ENCODE results near the gene MAST4.

Gene MAST4

DNA sequence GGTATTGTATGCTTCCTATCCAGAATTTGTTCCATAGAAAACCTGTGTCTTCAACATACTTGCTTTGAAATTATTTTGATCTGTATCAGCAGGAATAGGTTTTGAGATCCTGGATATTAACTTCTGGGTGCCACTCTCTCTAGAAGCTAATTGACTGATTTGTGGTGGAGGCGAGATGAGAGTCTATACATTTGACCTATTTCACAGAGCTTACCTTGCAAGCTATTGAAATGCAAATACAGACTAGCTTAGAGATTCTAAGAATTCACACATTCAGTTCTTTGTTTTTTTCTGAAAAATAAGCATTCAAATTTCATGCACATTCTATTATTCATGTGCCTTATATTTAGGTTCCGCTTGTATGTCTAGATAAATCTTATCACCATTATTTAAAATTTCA, 246.3 kb downstream of the MAST4 start:
- DNase-seq (ENCODE audit: low spot score): no peak

DNA sequence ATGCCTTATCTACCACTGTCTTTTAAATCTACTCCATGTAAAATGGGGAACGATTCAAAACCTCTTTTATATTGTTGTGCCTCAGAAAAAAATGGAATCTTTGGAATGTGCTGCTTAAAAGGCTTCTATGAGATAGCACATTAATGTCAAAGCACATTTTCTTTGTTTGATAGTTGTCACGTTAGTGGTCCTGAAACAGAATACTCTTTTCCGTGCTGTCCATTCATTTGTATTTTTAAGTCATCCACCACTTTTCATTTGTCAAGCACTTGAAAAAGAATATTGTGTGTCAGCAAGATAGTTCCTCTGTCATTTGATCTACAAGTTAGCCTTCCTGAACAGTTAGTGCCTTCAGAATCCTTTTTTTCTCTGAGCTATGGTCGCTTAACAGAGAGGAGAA, 246.9 kb downstream of the MAST4 start:
- no peak for DNase-seq (ENCODE audit: low spot score)

DNA sequence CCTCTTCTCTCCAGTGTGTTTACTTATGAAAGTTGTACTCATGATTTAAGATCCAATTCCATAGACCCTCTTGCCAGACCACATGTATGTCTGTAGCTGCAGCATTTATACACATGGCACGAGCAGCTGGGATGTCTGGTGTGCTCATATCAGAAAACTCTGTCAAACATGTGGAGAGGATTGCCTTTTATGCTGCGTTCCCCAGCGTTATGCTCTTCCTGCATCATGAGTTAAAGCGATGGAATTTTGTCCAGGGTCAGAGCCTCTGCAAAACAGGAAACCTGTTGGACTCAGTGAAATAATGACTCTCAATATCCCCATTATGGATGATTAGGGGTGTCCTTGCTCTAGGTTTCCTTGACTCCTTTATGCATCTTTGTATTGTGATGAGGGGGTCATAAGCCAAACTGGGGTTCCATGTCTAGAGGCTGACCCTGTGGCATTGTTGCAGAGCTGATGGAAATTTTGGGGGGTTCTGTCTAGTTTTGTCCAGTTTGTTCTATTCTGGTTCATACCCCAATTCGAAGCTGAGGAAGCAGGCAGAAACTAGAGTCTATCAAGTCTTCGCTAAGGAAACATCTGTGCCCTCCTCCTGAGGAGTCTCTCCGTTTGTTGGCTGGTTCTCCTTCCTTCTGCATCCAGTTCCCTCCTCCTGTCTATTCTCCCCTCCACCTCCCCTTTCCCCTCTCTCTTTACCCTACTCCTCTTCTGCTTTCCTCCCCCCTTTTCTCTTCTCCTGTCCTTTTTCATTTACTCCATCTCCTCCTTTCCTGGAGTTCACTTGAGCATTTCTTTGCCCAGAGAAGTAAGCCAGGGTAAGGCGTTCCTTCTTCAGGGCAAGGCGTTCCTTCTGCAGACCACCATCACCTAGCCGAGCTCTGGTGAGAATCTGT, 252.8 kb downstream of the MAST4 start:
- DNase-seq (ENCODE audit: low spot score): no peak

DNA sequence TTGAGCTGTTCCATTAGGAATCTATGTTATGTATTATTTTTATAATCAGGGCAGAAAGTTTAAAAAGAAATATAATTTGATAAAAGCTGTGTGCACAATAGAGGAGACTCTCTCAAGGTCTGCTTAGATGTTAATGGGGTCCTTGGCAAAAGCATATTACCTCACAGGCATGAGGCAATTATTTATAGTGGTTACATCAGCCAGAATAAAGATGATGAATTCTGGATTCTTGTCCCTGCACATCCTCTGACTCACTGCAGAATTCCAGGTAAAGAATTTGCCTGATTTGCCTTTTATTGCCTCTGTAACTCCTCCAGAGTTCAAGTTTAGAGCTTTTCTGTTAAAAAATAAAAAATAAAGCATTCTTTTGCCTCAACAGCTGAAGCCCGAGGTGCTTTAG, 253.6 kb downstream of the MAST4 start:
- DNase-seq (ENCODE audit: low spot score): no peak

DNA sequence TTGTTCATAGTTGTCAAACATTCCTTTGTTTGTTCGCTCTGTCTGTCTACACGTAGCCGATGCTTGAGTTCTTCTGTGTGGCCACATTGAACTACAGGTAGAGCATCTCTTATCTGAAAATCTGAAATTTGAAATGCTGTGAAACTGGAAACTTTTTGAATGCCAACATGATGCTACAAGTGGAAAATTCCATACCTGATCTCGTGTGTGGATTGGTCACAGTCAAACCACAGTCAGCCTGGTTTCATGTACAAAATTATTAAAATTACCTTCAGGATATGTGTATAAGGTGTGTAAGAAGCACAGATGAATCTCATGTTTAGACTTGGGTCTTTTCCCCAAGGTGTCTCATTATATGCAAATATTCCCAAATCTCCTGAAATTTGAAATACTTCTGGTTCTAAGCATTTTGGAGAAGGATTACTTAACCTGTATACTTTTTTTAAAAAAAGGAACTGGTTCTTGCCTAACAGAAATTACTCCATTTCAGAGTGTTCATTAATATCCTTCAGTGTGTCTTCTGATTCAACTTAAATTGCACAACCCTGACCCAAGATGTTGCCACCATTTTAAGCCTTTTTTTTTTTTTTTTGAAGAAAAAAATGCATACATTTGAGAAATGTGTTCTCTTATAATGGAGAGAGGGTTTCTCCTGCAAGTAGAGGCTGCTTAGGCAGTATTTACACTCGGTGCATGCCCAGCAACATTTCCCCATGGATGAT, 254.3 kb downstream of the MAST4 start:
- no peak for DNase-seq (ENCODE audit: low spot score)

DNA sequence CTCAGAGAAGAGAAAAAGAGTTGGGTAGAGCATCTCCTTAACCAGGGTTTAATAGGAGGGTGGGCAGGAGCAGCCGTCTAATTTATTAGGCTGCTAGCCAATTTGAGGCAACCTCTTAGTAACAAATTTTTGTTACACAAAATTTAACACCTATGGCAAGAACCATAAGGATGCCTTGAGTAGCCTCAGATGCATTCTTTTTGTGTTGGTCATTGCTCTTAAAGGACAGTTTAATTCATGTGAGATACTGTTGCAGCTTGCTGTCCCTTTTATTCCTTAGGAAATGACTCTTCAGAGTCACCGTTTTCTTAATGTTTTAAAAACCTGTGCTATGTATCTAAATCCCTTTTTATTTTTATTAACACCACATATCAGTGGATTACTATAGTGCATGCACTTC, 255.1 kb downstream of the MAST4 start:
- DNase-seq (ENCODE audit: low spot score): no peak

DNA sequence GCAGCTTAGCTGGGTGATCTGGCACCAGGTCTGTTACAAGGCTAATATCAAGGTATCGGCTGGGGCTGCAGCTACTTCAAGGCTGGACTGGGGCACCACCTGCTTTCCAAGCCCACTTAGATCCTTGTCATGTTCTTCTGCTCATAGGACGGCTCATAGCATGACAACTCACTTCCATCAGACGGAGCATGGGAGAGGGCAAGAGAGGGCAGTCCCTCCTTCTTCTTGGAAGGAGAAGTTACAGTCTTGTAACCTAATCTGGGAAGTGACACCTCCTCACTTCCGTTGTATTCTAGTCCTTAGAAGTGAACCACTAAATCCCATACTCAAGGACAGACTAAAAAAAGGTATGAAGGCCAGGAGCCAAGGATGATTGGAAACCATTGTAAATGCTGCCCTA, 258.2 kb downstream of the MAST4 start:
- no peak for DNase-seq (ENCODE audit: low spot score)

DNA sequence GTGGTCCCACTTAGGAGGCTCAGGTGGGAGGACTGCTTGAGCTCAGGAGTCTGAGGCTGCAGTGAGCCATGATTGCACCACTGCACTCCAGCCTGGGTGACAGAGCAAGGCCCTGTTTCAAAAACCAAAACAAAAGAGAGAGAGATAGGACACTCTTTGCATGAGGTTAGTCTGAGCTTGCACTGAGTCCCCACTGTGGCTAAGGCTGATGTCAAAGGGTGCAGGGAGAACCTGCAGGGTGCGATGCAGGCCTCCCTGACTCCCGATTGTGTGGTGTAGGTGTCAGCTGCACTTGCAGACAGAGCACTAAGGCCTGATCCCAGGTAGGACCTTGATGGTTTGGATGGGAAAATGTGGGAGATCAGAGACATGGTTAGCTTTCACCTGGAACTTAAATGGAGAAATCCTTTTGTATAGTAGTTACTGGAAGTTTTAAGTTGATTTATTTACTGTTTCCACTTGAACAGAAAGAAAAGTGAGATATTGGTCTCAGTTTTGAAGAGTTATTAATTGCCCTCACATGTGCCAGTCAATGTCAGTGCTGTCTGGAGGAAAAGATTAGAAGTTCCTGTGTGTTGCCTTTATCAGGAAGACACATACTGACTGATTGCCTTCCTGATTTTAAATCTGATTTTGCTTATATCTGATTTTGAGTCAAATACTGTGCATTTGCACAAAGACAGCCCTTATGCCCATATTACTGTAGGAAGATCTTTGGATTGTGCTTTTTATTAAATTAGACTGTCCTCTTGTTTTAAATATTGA, 260.0 kb downstream of the MAST4 start:
- no peak for DNase-seq (ENCODE audit: low spot score)

DNA sequence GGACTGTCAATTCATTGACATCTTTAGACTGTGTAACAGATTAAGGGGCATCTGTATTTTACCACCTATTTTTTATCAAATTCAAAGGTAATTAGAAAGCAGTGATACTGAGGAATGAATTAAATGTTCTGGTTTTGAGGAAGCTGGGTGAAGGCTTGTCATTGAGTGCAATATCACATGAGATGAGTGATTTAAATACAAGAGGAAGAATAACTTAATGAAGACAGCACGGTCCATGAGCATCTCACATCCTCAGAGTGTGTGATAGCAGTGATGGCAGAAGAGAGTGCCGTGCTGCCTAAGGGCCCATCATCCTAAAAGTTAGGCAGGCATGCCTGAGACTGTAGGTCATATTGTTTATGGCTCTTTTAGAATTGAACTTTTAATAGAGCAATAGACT, 263.3 kb downstream of the MAST4 start:
- no peak for DNase-seq (ENCODE audit: low spot score)

DNA sequence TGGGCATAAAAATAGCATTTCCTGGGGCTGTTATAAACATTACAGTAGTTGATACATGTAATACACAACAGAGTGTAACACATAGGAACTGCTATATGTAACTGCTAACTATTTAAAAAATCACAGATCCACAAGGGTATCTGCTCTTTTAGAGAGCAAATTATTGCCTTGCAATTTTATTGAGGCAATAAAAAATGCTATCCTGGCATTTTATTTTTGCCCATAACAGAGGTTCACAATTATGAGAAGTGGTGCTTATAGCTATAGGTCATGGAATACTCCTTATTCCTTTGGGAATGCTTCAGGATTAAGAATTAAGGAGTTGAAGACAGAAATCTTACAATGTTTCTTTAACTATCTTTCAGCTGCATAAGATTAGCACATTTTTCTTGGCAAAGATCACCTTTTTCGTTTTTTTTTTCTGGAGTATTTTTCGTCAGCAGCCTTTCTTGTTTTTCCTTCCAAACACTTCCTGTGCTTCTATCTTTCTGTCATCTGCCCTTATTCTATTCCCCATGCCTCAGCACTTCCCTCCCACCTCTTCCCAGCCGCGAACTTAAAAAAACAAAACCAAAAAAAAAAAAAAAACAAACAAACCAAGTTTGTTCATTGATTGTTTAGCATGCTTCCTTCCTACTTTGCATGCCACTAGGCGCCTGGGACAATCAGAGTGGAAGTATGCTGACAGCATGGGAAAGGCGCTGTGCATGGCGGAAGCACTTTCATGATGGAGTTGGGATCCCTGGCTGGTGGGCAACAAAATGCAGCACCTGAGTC, 264.2 kb downstream of the MAST4 start:
- no peak for DNase-seq (ENCODE audit: low spot score)

DNA sequence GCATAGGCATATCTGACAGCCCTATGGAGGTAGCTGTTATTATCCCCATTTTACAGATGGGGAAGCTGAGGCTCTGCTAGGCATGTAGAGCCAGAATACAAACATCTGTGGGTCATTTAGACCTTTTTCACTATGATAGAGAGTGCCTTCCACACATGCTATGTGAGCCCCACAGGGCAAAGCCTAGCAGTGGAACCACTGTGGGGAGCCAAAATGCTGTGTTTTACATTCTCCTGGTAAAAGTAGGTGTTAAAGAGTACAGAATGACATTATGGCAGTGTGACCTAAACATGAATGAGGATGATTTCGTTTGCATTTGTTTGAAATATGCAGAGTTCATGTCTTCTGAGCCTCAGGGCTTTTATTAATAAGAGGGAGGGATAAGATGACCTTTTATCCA, 265.2 kb downstream of the MAST4 start:
- no peak for DNase-seq (ENCODE audit: low spot score)

DNA sequence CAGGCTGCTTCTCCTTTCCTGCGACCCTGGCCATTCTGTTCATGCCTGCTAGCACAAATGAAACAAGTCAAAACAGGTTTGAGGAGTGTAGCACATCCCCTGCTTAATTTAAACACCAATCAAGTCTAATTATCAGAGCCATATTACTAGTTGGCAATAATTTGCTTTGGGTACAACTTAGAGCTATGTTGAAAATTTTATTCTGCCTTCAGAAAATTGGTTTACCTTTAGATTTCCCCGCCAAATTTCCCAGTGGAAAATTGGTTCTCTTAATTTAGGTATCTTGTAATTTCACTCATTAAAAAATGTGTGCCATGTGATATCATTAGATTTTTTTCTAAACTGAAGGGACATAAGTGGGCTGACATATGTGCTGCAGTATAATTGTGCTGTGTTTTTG, 265.8 kb downstream of the MAST4 start:
- no peak for DNase-seq (ENCODE audit: low spot score)

DNA sequence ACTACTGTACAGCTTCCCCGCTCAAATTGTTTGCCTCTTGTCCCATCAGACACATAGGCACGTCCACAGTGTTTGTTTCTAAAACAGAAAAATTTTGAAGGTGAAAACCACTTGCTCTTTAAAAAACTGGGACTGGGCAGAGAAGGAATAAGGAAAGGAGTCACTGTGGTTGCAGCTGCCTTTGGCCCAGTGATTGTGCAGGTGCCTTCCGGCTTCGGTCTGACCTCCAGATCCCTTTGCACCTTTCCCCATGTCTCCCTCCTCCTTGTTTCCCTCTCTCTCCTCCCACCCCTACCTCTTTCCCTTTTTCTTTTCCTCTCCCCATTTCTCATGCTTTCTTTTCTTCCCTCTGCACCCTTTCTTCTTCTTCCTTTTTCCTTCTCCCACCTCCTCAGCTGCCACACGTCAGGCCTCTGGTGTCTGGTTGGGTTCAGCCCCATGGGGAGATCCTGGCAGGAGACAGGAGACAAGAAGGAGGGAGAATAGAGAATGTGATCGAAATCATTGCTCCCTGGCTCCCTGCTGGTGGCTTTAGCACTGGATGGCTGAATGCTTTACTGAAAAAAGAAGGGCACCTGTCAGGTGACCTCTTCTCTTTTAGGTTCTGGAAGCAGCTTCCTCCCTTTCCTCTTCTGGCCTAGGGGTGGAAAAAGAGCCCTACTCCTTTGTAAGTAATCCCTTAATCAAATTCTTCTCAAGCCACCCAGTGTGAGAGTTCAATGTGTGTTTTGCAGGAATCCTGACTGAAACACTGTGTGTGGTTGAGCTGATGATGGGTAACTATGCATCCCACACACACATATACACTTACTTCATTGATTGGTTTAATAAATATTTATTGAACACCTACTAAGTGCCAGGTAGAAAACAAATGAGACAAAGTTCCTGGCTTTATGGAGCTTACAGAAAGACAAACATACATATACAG, 267.3 kb downstream of the MAST4 start:
- DNase-seq (ENCODE audit: low spot score): no peak

DNA sequence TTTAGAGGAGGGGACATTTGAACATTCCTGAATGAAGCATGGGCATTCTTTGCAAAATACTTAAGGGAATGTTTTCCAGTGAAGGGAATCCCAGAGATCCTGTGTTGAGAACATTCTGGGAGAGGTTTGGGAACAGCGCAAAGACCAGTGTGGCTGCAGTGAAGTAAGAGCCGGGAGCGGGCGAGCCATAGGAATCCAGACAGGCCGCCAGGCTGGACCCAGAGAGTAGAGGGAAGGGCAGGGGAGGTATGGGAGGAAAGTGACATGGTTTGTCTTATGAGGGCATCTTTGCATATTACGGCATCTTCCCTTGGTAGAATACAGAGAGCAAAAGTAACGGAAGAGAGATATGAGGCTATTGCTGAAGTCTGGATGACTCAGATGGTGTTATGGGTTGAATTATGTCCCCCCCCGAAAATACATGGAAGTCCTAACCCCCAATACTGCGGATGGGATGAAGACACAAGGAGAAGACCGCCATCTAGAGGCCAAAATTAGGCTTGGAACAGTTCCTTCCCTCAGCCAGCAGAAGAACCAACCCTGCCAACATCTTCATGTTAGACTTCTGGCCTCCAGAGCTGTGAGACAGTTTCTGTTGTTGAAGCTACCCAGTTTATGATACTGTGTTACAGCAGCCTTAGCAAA, 268.2 kb downstream of the MAST4 start:
- DNase-seq (ENCODE audit: low spot score): peak; percentile 41

DNA sequence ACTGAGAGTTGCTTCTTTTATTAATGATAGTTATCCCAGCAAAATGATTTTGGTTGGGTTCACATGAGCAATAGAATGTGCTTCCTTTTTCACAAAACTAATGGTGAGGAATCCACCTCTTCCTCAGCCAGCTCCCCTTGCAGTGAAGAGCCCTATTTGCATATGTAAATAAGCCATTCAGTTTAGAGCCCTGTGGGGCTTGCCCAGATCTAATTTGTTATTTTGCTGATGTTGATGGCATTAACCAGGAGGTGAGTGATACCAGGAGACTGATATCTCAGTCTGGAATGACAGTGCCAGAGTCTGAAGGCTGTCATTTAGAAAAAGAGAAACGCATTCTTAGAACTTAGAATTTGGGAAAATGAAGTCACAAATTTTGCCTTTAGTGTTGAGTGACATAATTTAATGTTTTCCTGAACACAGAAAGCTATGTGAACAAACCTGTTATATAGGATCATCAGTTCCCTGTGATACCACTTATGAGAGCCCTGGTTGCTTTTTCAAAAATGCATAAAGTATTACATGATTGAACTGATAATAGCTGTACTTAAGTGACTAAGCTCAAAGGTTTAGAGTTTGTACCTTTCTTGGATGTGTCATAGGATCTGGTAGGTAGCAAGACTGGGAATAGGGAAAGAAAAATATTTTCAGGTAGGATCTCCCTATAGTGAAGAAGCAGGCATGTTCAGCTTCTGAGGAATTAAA, 271.6 kb downstream of the MAST4 start:
- no peak for DNase-seq (ENCODE audit: low spot score)

DNA sequence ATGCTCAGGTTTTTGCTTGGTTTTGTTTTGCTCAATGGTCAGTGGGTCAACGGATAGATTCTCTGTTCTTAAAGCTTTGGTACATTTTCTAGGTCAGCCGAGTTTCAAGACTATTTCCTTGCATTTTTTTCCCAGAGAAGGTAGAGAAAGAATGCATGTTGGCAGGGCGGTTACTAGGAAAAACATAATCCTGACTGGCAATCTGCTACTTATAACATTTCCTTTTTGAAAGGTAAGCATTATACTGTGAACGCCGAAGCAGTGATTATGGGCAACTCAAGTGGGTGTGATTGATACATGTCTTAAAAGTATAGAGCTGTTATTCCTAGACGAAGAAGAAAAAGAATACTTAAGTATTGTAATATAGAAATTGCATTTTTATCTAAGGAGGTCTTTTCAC, 273.2 kb downstream of the MAST4 start:
- no peak for DNase-seq (ENCODE audit: low spot score)

DNA sequence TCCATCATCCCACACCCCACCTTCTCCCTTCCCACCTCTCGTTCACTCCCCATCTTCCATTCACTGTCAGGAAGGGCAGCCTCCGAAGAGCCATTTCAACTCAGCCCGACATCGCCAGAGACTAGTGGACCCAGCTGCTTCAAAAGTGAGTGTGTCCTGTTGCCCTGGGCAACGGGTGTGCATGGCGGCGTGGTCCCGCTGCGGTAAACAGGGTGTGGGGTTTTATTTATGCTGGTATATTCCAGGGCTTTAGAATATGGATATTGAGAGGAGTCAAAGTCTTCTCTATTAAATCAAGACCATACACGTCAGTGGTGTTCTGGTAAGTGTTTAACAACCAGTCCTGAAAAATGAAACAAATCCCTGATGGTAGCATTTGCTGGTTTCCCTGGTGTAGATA, 274.5 kb downstream of the MAST4 start:
- DNase-seq (ENCODE audit: low spot score): no peak

DNA sequence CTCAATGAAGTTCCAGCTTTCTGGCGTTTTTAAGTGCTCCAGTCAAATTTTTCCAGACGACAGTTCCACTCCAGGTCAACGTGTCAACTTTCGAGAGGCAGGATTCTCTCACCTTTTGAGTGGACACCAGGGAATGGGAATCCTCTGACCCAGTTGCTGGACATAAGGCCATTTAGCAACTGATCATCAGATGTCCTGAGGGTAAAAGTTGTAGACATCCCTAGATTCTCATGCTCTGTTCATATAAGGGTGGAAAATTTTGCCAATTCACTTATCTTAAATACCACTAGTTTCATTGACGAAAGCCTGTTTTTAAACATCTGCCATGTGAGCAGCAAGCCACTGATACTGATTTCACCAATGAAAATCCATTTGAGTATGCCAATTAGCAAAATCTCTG, 275.5 kb downstream of the MAST4 start:
- DNase-seq (ENCODE audit: low spot score): no peak

DNA sequence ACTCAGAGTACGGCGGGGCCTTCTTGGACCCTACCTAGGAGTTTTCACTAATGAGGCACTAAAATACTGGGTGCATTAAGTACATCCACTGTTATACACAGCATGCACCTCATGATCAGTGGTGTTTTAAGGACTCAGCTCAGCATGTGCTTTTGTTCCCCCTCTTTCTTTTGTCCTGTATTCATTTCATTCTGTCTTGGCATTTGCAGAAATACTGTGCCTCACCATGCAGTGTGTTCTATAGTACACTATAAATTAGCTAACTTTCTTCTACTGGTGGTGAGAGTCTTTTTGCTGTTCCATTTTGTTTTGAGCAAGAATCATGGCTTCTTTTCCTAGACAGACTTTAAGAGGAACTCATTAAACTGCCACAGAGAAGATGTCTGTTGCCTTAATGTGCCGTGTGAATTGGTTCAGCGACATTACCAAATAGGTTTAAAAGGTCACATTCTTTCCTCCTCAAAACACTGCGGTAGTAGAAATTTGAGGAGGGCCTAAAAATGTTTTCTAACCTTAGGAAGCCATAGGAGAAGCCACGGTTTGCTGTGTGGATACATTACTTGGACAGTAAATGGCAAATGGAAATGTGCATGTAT, 276.6 kb downstream of the MAST4 start:
- no peak for DNase-seq (ENCODE audit: low spot score)

All from AG20443 (cell line).